Measurements from ENCODE around the gene AHSG.
A peak's percentile ranks its signal among the peaks of the same experiment; 100 is the strongest.

The AHSG gene

GRCh38 chr3:186593862-186594261, 19.0 kb upstream of the AHSG start:
- no peak for DNase-seq

DNA sequence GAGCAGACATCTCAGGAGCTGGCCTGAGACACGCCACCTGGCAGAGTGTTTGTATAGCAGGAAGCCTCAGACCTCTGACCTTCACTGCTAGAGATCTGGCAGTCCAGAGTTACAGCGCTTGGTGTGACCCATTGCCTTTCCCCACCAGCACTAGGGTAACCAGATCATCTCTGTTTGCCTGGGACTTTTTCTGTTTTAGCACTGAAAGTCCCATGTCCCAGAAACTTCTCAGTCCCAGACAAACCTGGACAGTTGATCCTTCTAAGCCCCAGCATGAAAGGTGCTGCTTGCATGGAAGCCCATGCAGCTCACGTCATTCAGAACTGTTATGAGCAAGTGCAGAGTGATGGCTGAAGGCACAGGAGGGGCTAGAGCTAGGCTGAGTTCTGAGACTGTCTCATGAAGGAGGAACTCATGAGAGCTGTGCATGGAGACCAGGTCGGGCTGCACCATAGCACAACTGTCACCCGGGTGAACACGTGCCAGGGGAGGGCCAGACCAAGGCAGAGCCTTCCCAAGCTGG, 18.2 kb upstream of the AHSG start:
- DNase-seq: no peak

DNA sequence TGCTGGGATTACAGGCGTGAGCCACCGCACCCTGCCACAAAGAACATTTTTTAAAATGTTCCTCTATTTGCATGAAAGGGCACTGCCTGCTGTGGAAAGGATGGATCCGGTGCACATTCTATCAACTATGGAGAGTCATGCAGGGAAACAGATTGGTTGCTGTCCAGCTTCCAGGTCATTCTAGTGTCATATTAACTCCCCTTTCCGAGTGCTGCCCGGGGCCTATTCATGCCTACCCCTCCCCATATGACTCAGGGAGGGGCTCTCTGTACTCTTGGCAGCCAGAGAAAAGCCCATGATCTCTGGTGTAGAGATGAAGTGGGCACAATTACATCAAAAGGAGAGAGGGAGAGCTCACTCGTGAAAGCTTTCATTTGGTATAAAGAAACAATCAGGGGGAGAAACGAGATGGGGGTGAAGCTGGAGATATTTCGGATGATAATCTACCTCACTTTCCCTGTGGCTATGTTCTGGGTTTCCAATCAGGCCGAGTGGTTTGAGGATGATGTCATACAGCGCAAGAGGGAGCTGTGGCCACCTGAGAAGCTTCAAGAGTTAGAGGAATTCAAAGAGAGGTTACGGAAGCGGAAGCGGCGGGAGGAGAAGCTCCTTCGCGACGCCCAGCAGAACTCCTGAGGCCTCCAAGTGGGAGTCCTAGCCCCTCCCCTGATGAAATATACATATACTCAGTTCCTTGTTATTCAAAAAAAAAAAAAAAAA, 16.1 kb upstream of the AHSG start:
- no peak for DNase-seq

- no peak for DNase-seq
Observed at GRCh38 chr3:186598108-186598784, 14.6 kb upstream of the AHSG start.

DNA sequence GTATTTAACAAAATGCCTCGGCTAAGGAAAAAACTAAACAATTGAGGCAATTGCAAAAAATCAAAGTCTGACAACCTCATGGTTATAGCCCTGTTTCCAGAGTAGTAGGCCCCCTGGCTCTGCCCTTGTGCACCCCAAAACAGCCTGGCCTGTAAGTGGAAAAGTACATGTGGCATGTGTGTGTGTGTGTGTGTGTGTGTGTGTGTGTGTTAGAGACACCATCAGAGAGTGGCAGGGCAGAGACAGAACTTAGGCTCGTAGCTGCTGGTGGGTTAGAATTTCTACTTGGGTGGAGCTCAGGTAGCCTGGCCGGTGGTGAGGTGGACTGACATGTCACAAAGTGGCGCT, 14.1 kb upstream of the AHSG start:
- no peak for DNase-seq

DNA sequence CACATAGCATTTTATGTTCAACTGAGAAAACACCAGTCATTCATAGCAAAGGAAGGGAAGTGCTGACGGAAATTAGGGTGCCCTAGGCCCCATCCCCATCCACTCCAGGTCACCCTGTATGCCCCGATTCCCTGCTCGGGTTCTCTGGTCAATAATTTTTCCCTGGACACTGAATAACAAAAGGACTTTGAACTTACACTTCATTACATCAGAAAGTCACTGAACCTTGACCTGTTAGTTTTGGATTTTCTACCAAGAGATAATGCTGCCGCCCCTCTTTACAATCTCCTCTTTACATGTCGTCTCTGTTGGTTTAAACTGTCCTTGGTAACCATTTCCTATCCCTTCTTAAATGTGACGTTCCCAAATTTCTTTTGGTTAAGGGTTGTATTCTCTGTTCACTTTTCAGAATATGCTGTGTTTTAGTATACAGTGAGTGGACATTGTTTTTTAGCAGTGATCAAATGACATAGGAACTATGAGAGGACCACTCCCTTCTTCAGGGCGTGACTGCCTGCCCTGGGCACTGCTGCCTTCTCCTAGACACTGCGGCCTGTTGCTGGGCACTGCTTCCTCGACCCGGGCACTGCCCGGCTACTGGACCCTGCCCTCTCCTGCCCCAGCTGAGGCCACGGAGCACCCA, 13.6 kb upstream of the AHSG start:
- DNase-seq: no peak

DNA sequence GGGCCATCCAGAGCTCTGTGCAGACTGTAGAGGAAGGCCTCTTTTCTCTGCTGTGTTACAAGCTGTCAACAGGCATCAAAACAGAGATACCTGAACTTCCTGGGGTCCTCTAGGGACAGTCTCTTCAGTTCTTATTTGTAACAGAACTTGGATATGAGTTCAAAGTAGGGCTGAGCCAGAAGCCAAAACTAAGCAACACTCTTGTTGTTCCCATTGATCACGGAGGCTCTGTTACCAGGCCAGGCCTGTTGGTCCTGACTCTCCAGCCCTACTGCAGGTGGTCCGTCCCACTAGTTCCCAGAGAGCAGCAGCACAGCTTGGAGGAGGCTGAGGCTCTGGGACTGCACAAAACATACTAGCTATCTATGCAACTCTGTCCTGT, 13.1 kb upstream of the AHSG start:
- DNase-seq: no peak

DNA sequence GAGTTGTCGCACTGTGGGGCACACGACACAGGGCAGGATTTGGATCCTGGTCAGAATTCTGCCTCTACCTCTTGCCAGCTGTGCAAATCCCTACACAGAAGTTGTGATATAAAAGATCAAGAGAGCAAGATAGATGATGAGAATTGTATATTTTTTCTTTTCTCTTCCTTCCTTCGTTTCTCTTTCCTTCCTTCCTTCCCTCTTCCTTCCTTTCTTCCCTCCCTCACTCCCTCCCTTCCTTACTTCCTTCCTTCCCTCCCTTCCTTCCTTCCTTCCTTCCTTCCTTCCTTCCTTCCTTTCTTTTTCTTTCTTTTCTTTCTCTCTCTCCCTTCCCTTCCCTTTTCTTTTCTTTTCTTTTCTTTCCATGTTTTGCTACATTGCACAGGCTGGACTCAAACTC, 12.0 kb upstream of the AHSG start:
- no peak for DNase-seq

- DNase-seq: no peak
Observed at GRCh38 chr3:186603159-186603558, 9.7 kb upstream of the AHSG start.

DNA sequence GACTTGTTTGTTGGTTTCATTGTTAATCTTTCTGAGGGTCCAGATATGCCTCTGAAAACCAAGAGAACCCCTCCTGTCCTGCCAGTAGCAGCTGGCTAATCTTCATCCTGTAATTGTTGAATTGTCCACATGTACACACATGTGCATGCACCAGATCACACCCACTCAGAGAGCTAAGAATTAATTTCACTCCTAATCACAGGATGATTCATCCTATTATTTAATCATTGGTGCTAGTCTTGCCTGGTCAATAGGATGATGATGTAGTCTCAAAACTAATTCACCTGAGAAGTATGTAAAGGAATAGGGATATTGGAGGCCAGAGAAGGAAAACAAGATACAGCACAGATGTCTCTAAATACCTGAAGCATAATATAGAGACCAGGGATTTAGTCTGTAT, 7.8 kb upstream of the AHSG start:
- DNase-seq: no peak

DNA sequence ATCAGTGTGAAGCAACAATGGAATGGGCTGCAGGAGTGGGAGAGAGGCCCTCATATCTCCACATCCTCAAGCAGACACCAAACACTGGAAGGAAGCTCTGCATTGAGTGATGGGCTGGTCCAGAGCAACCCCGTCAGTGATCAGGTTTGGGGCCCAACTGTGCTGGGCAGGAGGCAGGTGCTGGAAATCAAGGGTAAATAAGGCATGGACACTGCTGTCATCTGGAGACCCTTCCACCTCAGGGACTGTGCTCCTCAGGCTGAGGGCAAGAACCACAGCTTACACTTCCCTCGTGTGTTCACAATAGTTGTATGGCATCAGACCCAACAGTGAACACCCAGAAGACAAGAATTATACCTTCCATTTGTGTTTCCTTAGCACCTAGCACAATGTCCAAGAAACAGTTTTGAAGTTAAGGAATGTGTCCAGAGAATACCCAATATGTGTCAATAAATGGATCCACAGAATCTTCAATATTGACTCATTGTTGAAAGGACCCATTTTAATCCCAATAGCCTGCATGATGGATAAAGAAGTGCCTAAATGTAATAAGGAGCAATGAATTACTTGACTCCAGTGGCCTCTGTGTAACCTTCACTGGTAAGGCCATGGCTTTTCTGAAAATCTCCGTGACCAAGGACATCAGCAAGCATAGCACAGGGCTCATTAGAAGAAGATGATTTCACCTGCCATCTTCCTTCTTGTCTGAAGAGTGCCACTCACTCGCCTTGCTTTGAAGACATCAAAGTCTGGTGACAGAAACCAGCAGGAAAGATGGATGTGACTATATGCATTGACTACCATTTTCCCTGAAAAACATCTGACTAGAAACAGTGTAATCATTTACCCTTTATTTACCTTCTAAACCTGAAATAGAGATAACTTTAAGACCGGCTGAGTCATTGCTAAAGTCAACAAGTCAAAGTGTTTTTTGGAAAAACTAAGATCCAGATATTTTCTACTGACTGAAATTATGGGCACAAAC, 7.0 kb upstream of the AHSG start:
- no peak for DNase-seq

GRCh38 chr3:186608624-186609215, 4.1 kb upstream of the AHSG start:
- DNase-seq: no peak

DNA sequence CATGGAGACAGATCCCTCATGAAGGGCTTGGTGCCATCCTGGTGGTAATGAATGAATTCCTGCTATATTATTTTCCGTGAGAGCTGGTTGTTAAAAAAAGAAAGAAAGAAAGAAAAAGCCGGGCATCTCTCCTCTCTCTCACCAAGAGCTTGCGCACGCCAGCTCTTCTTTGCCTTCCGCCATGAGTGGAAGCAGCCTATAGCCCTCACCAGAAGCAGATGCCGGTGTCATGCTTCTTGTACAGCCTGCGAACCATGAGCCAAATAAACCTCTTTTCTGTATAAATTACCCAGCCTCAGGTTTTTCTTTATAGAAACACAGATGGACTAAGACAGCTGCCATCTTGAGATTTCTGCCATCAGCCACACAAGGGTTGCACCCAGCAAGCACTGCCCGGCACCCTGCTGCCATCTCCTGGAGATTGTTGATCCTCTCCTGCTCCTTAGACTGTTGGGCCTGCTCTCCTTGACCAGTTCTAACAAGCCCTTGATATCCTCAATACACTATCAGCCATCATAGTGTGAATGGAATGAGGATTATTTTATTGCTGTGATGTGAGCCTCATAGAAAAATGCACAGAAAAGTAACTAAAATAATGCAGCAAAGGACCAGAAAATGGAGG, 3.5 kb upstream of the AHSG start:
- no peak for DNase-seq

- DNase-seq: no peak
Observed at GRCh38 chr3:186612065-186612464, 795 bp upstream of the AHSG start.

DNA sequence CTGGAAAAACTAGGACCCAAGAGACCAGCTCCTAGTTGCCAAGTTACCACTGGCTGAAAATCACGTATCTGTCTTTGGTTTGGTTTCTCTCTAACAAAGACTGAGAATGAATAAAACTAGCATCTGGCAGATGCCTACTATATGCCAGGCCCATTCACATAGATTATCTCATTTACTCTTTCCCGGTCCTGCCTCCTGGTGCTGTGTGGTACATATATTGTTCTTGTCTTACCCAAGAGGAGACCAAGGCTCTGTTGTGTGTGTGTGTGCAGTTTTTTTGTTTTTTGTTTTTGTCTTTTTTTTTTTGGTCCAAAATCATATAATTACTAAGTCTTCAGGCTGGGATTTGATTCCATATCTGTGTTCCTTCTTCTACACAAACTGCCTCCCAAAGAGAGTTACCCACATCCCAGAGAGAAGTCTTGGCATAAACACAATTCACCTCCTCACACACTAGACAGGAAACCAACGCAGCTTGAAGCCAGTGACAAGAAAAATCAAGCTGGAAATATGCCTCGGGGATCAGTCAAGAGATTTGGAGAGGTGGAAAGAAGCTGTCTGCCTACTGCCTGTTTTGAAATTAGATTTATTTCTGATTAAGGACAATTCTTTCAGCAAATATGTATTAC, 891 bp downstream of the AHSG start:
- DNase-seq: no peak

DNA sequence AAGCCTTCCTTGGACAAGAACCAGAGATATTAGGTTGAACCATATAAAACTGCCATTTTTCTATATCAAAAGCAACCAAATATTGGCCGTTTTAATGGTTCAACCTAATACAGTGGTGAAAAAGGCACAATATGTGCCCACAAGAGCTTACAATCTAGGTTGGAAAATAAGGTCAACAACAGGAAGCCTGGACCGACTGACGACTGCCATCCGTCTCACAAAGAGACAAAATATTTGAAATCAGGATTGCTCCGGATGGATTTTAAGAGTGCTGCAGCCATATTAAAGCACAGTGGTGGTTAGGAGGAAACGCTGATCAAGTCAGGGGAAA, 1.4 kb downstream of the AHSG start:
- DNase-seq: no peak

DNA sequence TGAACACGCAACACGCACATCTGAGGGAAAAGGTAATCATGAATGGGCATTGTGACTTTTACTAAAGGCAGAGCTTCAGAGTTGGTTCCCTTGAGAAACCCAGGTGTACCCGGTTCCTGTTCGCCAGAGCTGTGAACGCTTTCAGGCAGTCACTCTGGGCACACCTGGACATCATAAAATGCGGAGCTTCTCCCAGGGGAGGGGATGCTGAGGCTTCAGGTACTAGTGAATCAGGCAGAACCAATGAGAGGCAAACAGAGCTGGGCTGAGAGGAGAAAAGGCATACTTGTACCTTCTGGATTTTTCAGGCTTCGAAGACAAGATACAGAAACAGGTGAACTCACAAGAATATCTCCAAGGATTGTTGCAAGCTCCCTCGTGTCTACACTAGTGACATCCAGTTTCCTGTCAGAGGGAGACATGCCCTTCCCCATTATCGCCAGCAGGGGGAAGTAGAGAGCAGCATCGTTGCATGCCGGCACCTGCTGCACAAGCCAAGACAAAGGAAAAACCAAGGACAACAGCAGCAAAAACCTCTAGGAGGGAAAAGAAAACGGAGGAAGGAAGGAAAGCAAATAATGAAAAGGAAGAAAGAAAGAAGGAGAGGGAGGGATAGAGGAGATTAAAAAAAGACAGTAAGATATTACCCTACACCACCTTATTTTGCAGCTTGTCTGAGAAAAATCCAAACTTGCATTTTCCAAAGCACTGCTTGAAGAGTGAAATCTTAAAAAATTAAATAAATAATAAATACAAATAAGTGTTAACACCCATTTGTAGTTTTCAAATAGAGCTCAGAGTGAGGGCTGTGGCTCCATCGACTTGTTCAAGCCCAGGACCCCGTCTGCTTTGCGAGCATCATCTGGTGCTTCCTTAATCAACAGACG, 2.0 kb downstream of the AHSG start:
- DNase-seq: peak; percentile 82

- DNase-seq: no peak
Observed at GRCh38 chr3:186616299-186616617, 3.4 kb downstream of the AHSG start.

DNA sequence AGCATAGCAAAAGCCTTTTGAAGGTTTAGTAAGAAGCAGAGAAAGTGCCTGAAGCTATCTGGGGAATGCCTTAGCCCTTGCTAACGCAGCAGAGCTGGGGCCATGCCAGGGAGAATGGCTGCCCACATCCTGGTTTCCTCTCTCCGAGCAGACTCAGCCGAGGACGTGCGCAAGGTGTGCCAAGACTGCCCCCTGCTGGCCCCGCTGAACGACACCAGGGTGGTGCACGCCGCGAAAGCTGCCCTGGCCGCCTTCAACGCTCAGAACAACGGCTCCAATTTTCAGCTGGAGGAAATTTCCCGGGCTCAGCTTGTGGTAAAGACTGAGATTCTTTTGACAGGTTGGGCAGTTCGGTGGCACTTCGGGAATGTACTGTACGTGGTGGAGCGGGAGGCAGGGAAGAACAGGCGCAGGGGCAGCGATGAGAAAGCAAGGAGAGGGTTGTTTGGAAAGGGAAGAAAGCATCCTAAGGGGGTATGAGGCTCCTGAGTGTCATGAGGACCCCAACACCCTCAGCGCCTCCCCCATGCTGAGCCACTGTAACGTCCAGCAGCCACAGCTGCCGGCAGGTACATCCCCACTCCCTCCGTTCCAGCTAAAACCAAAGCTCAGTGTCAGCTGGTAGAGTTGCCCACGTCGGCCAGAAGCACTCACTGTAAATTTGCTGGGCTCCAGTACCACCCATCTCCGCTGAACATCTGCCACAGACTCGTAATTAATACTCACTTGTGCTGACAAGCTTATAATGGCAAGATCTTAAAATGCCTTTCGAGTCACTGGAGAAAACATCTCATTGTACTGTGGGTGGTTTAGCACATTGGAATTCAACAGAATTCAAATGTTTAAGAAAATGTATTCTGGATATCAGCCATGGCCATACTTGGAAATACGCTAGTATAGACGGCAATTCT, 4.4 kb downstream of the AHSG start:
- peak; percentile 93 for DNase-seq
